NB4 (cell line): ENCODE data around the gene ACACB.

ENCODE experiments used
- MYC ChIP-seq: IDR thresholded peaks from 2 replicates; pipeline ENCODE4 v1.6.1; 2011; ENCODE audit warnings: low read depth, low read length
- TF ChIP-seq, protein P1 (sequence below): IDR thresholded peaks from one replicate; pipeline ENCODE4 v1.5.1; 2012; ENCODE audit warnings: low read depth, low read length
- TF ChIP-seq, protein P2 (sequence below): IDR thresholded peaks from 2 replicates; pipeline ENCODE4 v1.6.1; 2011; ENCODE audit warnings: low read depth, low read length

DNA sequence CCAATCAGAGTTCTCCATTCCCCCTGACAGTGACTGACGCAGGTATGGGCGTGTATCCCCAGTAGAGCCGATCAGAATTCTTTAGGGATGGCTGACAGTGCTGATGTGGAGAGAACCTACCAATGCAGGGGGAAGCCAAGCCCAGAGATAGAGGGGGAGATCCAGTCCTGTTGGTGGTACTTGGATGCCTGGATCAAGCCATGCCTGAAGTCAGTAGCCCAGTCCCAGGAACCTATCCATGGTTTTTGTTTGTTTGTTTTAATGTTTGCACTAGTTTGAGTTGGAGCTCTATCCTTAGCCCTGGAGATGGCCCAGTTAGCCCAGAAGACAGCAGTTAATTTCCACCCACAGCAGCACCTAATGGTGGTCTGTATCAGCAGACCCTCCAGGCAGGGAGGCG, 152.5 kb downstream of the ACACB start:
- TF ChIP-seq, protein P1, sequence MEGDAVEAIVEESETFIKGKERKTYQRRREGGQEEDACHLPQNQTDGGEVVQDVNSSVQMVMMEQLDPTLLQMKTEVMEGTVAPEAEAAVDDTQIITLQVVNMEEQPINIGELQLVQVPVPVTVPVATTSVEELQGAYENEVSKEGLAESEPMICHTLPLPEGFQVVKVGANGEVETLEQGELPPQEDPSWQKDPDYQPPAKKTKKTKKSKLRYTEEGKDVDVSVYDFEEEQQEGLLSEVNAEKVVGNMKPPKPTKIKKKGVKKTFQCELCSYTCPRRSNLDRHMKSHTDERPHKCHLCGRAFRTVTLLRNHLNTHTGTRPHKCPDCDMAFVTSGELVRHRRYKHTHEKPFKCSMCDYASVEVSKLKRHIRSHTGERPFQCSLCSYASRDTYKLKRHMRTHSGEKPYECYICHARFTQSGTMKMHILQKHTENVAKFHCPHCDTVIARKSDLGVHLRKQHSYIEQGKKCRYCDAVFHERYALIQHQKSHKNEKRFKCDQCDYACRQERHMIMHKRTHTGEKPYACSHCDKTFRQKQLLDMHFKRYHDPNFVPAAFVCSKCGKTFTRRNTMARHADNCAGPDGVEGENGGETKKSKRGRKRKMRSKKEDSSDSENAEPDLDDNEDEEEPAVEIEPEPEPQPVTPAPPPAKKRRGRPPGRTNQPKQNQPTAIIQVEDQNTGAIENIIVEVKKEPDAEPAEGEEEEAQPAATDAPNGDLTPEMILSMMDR = no peak
- TF ChIP-seq MYC = no peak
- TF ChIP-seq, protein P2, sequence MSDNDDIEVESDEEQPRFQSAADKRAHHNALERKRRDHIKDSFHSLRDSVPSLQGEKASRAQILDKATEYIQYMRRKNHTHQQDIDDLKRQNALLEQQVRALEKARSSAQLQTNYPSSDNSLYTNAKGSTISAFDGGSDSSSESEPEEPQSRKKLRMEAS = no peak
